ENCODE measurements around the gene MIOX.

The MIOX gene

GRCh38 chr22:50486561-50487289 lies at the start of gene MIOX:
MIOX (plus strand) TSS chr22:50486859; CDS start chr22:50486898, 39 bp downstream.
- DNase-seq: no peak

DNA sequence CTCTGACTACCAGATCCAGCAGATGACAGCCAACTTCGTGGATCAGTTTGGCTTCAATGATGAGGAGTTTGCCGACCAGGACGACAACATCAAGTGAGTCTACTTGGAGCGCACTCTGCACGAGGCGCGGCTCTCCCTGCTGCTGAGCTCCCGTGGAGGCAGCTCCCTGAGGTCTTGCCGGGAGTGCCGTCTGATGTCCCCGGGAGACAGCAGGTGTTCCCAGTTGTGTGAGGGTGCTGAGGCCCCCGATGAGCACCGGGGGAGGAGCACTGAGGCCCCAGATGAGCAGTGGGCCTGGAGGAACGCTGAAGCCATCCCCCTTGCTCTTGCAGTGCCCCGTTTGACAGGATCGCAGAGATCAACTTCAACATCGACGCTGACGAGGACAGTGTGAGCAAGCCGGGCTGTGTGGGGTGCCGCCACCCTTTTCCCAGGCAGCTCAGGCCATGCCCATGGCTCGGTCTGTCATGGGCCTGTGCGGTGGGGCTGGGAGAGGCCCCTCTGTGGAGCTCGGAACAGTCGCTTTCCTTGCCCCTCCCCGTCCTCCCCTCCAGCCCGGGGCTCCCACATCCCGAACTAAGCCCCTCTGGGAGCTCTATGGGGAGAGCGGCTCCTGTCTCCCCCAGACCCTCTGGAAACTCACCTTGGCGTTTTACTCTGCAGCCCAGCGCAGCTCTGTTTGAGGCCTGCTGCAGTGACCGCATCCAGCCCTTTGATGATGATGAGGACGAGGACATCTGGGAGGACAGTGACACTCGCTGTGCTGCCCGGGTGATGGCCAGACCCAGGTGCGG lies 49.0 kb upstream of the MIOX start:
- DNase-seq: no peak

DNA sequence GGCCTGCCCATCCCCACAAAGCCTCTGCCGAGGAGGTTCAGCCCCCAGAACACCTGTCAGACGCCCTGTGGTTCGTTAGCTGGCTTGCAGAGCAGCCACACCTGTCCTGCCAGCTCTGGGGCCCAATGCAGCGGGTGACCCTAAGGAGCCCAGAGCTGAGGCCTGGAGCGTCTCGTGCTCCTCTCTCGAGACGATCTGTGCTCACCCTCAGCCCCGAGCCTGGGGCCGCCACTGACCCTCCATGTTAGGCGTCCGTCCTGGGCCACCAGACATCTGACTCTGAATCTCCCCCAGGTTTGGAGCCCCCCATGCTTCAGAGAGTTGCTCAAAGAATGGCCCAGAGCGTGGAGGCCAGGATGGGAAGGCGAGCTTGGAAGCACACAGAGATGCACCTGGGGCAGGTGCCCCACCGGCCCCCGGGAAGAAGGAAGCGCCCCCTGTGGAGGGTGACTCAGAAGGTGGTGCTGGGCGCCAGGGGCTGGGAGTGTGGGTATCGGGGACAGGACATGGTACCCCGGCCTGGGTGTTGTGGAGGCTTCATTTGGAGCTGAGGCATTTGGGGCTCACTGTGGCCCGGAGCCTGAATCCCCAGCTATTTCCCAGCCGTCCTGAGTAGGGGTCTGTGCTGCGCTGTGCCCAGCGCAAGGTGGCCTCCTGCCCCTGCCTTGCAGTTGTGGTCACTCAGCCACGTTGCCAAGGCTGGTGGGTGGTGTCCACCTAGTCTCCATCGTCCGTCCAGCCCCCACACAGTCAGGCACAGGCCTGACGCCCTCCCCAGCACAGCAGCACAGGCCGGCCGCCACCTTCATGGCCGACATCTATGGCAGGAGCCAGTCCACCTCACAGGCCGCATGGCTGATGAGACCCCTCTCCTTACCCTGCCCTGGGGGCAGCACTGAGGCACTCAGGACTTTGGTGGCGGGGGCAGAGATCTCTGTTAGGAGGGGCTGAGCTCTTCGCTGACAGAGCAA lies 48.1 kb upstream of the MIOX start:
- no peak for DNase-seq

- DNase-seq: no peak
These were observed 47.3 kb upstream of the MIOX start for GRCh38 chr22:50439314-50439870.

- no peak for DNase-seq
These were observed 46.8 kb upstream of the MIOX start for GRCh38 chr22:50439871-50440331.

DNA sequence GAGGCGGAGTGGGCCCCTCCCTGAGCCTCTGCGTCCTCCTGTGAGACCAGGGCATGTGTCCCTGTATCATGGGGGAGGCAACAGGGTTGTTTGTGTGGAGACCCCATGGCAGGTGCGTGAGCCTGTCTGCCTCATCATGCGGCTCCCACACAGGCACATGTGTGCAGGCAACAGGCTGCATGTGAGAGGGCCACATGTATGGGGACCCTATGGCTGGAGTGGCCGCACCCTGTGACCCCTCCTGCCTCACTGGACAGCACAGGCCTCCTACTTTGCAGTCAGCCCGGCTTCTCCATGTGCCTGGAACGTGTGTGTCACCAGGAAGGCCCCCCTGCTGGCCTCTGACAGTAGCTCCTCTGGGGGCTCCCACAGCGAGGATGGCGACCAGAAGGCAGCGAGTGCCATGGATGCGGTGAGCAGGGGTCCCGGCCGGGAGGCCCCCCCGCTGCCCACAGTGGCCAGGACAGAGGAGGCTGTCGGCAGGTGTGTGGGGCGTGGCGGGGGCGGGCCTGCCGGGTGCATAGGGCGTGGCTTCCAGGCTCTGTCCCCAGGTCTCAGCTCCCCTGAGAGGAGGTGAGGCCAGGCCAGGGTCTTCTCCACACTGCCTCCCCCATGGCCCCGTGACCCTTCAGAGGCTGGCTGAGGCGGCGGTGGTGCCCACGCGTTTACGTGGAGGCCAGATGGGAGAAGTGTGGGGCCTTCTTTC lies 46.0 kb upstream of the MIOX start:
- DNase-seq: no peak

DNA sequence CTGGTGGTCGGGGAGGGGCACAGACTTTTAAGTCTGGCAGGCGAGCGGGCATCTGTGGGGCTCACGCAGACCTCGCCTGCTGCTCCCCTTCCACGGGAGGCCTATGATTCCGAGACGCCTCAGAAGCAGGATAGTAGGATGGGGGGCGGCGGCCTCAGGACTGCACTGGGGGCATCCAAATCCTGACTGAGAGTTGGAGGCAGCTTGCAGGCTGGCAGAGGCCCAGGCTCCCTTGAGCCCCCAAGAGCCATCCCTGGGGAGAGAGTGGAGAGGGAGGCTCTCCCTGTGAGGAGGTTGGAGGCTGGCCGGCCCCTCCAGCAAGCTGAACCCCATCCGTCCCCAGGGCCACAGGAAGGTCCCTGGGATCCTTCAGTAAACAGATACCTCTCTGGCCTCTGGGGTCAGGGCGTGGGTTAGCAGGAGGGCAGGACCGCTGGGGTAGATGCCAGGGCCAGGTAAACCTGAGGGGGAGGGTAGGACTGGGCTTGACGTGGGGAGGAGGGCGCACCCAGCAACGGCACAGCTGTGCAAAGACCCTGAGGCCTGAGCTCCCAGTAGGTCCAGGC lies 45.1 kb upstream of the MIOX start:
- no peak for DNase-seq

DNA sequence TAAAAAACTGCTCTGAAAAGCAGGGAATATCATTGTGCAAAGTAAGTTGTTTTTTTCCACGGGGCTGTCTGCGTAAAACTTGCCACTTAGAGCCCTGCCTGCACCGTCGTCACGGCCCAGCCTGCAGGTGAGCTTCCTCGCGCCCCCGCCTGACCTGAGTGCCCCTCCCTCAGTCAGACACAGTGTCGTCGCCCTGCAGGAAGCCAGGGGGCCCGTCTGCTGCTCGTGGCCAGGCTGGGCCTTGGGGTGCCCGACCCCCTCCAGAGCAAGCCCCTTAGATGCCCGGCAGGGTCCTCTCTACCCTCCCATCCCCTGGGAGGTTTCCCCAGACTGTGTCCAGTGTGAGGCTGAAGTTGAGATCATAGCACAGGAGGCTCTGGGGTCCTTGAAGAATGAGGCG lies 43.5 kb upstream of the MIOX start:
- DNase-seq: no peak

GRCh38 chr22:50443801-50444625 lies 42.6 kb upstream of the MIOX start:
- no peak for DNase-seq

GRCh38 chr22:50444663-50445062 lies 42.0 kb upstream of the MIOX start:
- no peak for DNase-seq

- DNase-seq: no peak
These were observed 41.4 kb upstream of the MIOX start for GRCh38 chr22:50445071-50445879.

DNA sequence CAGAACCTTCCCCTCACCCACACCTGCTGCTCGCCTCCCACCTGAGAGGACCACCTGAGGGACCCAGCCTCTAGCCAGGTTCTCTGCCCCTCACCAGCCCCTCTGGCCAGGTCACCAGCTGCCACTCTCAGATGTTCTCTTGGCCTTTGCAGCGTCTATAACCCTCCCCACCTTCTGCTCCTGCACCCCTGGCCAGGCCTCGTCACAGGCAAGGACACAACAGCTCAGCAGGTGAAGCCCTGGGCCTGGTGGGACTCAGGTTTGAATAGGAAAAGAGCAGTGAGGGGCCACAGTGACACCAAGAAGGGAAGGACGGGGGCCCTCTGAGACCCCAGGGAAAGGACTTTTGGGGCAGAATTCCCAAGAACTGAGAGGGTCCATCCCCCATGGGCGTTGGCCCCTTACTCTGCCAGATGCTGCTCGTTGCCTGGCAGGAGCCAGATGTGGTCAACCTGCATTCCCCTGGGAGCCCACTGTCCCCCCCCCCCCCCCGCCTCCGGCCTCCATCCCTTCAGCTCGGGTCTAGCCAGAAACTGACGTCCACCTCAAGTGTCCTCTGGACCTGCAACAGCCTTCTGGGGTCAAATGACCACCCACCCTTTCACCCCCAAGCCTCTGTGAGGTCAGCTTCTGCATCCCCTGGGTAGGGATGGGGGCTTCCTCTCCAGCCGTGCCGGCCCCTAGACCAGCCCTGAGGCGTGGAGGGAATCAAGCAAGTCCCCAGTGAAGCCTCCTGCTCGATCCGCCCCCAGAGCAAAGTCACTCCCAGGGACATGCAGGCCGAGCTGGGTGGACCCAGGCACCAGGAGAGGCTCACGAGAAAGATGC lies 40.6 kb upstream of the MIOX start:
- no peak for DNase-seq

- DNase-seq: no peak
These were observed 39.7 kb upstream of the MIOX start for GRCh38 chr22:50446708-50447575.

GRCh38 chr22:50447576-50448551 lies 38.8 kb upstream of the MIOX start:
- DNase-seq: no peak

DNA sequence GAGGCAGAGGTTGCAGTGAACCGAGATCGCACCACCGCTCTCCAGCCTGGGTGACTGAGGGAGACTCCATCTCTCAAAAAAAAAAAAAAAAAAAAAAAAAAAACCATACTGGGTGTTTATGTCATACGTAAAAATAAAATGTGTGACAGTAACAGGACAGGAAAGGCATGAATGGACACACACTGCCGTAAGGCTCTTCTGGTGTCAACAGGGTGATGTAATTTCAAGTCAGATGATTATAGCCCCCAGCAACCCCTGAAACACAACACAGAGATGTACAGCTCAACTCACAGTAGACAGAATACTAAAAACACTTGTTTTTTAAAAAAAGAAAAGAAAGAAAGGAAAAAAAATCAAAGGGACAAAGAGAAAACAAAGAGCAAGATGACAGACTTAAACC lies 34.0 kb upstream of the MIOX start:
- no peak for DNase-seq

GRCh38 chr22:50454556-50455075 lies 32.0 kb upstream of the MIOX start:
- no peak for DNase-seq
